Endothelial cell of umbilical vein (primary cell): ENCODE data around the gene FRZB. TPM values are rescaled to one million over a fixed set of nuclear protein-coding genes. Genes with fewer than 3 reads are reported as not detected.

Experiments
- BruUV-seq: library from RNA; stranded (reverse); fragments of 400-500 nt; replicated peaks from 2 replicates; lab custom pipeline; 2021; lab: Mats Ljungman, UMichigan
- CTCF ChIA-PET: fragments of 300-600, 350-600 bp; sonication (Branson Sonifier 250); formaldehyde crosslinking; loops from one replicate; lab custom pipeline; 2021; ENCODE audit warnings: antibody characterized with exemption, inconsistent platforms; lab: Charles Lee
- POLR2A ChIA-PET: fragments of 300-600, 350-600 bp; sonication (Branson Sonifier 250); formaldehyde crosslinking; loops from one replicate; lab custom pipeline; 2021; ENCODE audit warnings: antibody characterized with exemption, inconsistent platforms; lab: Charles Lee
- DNase-seq: peaks from one replicate; pipeline ENCODE4 v3.0.0-alpha.2; 2011; ENCODE audit warnings: low read depth, low spot score
- FAIRE-seq: peaks from 2 replicates; lab custom pipeline; 2011; peaks lifted over from hg19 to GRCh38; lab: Jason Lieb, UNC
- H2AFZ ChIP-seq: 2 replicates; pipeline ENCODE4 v1.6.0; 2012; ENCODE audit warnings: low read depth, low read length, control low read depth, inconsistent platforms
- H3K27ac ChIP-seq: 2 replicates; pipeline ENCODE4 v1.5.1; 2011; ENCODE audit warnings: low read depth, mild to moderate bottlenecking, control low read depth, low read length, moderate library complexity; ENCODE audit not compliant: insufficient read depth
- H3K27me3 ChIP-seq, 2 experiments: 2 replicates each; pipeline versions ENCODE4 v1.6.0 to v1.6.1; 2011; ENCODE audit warnings: low read length in 2 of 2, mixed read lengths in 1 of 2; ENCODE audit not compliant: control insufficient read depth in 2 of 2, insufficient read depth in 2 of 2
- H3K36me3 ChIP-seq, 2 experiments: 2 replicates in 1 of 2; 3 replicates in 1 of 2; pipeline ENCODE4 v1.5.1; 2011; ENCODE audit warnings: low read length in 2 of 2, mild to moderate bottlenecking in 1 of 2, moderate library complexity in 1 of 2; ENCODE audit not compliant: control insufficient read depth in 2 of 2, insufficient read depth in 2 of 2; ENCODE audit errors: extremely low read depth in 1 of 2
- H3K4me1 ChIP-seq: 3 replicates; pipeline ENCODE4 v1.5.1; 2011; ENCODE audit warnings: mild to moderate bottlenecking, low read length; ENCODE audit not compliant: control insufficient read depth, insufficient read depth; ENCODE audit errors: extremely low read depth
- H3K4me2 ChIP-seq: 2 replicates; pipeline ENCODE4 v1.6.1; 2011; ENCODE audit warnings: low read length, control low read depth, mixed read lengths; ENCODE audit not compliant: insufficient read depth
- H3K4me3 ChIP-seq, 3 experiments: fragments of 200-600 bp in 1 of 3; sonication (generic), shearing (Covaris generic) in 1 of 3; replicated peaks in 1 of 3; 2 replicates each; pipeline ENCODE4 v1.5.1; 2011 to 2016; ENCODE audit warnings: control low read depth in 3 of 3, low read length in 3 of 3, mild to moderate bottlenecking in 2 of 3, inconsistent platforms in 1 of 3, low read depth in 1 of 3, moderate library complexity in 1 of 3; ENCODE audit not compliant: insufficient read depth in 1 of 3
- H3K79me2 ChIP-seq: 2 replicates; pipeline ENCODE4 v1.6.0; 2012; ENCODE audit warnings: low read length, inconsistent platforms; ENCODE audit not compliant: control insufficient read depth, insufficient read depth
- H3K9ac ChIP-seq: replicated peaks from 2 replicates; pipeline ENCODE3; 2011; ENCODE audit warnings: low read length, control low read depth; ENCODE audit not compliant: insufficient read depth; ENCODE audit errors: extremely low read depth
- H3K9me1 ChIP-seq: replicated peaks from 3 replicates; pipeline ENCODE4 v1.6.0; 2011; ENCODE audit warnings: mild to moderate bottlenecking, low read length; ENCODE audit not compliant: control insufficient read depth, insufficient read depth; ENCODE audit errors: extremely low read depth
- H3K9me3 ChIP-seq: replicated peaks from 2 replicates; pipeline ENCODE4 v1.5.1; 2012; ENCODE audit warnings: low read length, inconsistent platforms; ENCODE audit not compliant: control insufficient read depth, insufficient read depth
- H4K20me1 ChIP-seq: replicated peaks from 2 replicates; pipeline ENCODE3; 2011; ENCODE audit warnings: mild to moderate bottlenecking, low read length; ENCODE audit not compliant: control insufficient read depth, insufficient read depth; ENCODE audit errors: extremely low read depth
- EZH2 ChIP-seq: IDR thresholded peaks from 2 replicates; pipeline ENCODE4 v1.6.1; 2012; ENCODE audit warnings: borderline replicate concordance, low read depth, mild to moderate bottlenecking, moderate library complexity, low read length, inconsistent platforms; ENCODE audit not compliant: severe bottlenecking
- FOS ChIP-seq: IDR thresholded peaks from 2 replicates; pipeline ENCODE4 v1.6.1; 2011; ENCODE audit warnings: mild to moderate bottlenecking, low read length, moderate library complexity, borderline replicate concordance; ENCODE audit not compliant: insufficient read depth
- GATA2 ChIP-seq: IDR thresholded peaks from 2 replicates; pipeline ENCODE4 v1.7.0; 2011; ENCODE audit warnings: low read depth, mild to moderate bottlenecking, moderate library complexity, mixed read lengths, low read length; ENCODE audit not compliant: insufficient read length, insufficient read depth
- JUN ChIP-seq: IDR thresholded peaks from 2 replicates; pipeline ENCODE4 v1.6.1; 2011; ENCODE audit warnings: borderline replicate concordance, low read depth; ENCODE audit not compliant: insufficient read length, insufficient read depth
- MAX ChIP-seq: IDR thresholded peaks from 2 replicates; pipeline ENCODE4 v1.6.1; 2011; ENCODE audit not compliant: insufficient read depth, insufficient read length
- MYC ChIP-seq: IDR thresholded peaks from one replicate; pipeline ENCODE4 v1.6.1; 2011; ENCODE audit warnings: mild to moderate bottlenecking, low read depth, low read length
- POLR2A ChIP-seq: IDR thresholded peaks from 2 replicates; pipeline ENCODE4 v1.6.1; 2012; ENCODE audit warnings: low read depth, mild to moderate bottlenecking, control low read depth, low read length
- POLR2AphosphoS5 ChIP-seq: IDR thresholded peaks from 2 replicates; pipeline ENCODE4 v1.6.1; 2012; ENCODE audit warnings: low read depth, mild to moderate bottlenecking, control low read depth, low read length, moderate library complexity; ENCODE audit not compliant: insufficient read depth
- dilution Hi-C: fragments of 300-500 bp; cut with MboI; formaldehyde crosslinking; loops from one replicate; pipeline ENCODE4 v1.15.0; 2019; ENCODE audit warnings: low sequenced_read_pairs; ENCODE audit not compliant: extremely low pct_ligation_motif_present
- intact Hi-C: fragments of 100-400 bp; cut with micrococcal nuclease; formaldehyde crosslinking; loops from one replicate; pipeline ENCODE4 v1.10.0; 2022
- polyA plus RNA-seq, 4 experiments: library from polyadenylated mRNA; depleted of rRNA in 3 of 4; stranded (reverse) in 3 of 4; unstranded in 1 of 4; fragments of >200 nt; gene quantifications; 2 replicates each; pipeline versions ENCODE4 v1.2.1 to v1.2.3, GENCODE V29; 2011 to 2012; ENCODE audit warnings: missing spikeins in 1 of 4
- total RNA-seq: library from RNA; stranded (reverse); gene quantifications from 2 replicates; pipeline ENCODE4 v1.2.3, GENCODE V29; 2021
- TF ChIP-seq, protein P1 (sequence below), 2 donors: IDR thresholded peaks; 1 replicate in 1 of 2; 2 replicates in 1 of 2; pipeline ENCODE4 v1.5.1; 2011; ENCODE audit warnings: low read length in 2 of 2, mild to moderate bottlenecking in 2 of 2, moderate library complexity in 2 of 2, control low read depth in 1 of 2, inconsistent platforms in 1 of 2, low read depth in 1 of 2; ENCODE audit not compliant: insufficient read depth in 1 of 2; ENCODE audit errors: extremely low read depth in 1 of 2

The FRZB gene
- total and polyA plus RNA-seq, 2 donors (not counting 3 experiments of a cell fraction or from before 2014, with no cell fraction given) = 0.04 TPM; not detected in 1

DNA sequence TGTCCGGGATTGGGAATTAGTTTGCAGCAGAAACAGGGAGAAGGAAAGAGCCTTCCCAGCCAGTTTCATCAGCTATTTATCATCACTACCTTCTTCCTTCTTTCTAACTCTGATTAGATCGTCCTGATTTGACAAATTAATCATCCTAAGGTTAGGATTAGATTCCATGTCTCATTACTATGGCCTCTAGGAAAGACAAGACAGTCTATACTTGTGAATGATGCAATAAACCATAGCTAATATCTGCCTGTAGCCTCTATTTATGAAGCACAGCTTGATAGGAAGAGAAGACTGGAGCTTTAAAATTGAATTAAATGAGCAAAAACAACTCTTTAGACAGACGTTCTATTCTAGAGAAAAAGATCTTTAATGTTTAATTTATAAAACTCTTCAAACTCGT, 25.2 kb upstream of the FRZB start:
- H3K4me2 ChIP-seq = no peak overlapping the region
- ChIA-PET POLR2A (no interaction called here), CTCF (interaction anchor here (0.6 to 1.6 kb wide), 6 partner anchors 12 to 124 kb away, joined by 3 to 5 read pairs (median 3); no protein-coding TSS in a partner anchor)
- DNase-seq (no peak), FAIRE-seq (no peak)
- H4K20me1 ChIP-seq = no peaks in the 10 kb centered on the region
- BruUV-seq = no TSS peak
- TF ChIP-seq MYC = no peak
- TF ChIP-seq POLR2AphosphoS5 = no peak
- TF ChIP-seq, protein P1, sequence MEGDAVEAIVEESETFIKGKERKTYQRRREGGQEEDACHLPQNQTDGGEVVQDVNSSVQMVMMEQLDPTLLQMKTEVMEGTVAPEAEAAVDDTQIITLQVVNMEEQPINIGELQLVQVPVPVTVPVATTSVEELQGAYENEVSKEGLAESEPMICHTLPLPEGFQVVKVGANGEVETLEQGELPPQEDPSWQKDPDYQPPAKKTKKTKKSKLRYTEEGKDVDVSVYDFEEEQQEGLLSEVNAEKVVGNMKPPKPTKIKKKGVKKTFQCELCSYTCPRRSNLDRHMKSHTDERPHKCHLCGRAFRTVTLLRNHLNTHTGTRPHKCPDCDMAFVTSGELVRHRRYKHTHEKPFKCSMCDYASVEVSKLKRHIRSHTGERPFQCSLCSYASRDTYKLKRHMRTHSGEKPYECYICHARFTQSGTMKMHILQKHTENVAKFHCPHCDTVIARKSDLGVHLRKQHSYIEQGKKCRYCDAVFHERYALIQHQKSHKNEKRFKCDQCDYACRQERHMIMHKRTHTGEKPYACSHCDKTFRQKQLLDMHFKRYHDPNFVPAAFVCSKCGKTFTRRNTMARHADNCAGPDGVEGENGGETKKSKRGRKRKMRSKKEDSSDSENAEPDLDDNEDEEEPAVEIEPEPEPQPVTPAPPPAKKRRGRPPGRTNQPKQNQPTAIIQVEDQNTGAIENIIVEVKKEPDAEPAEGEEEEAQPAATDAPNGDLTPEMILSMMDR (IDR thresholded peaks at IDR 0.05; ENCODE audit: extremely low read depth in 1 of 2, insufficient read depth in 1 of 2, low read depth in 1 of 2, low read length in 2 of 2) = no peak
- TF ChIP-seq MAX = no peak
- TF ChIP-seq JUN = no peak
- TF ChIP-seq GATA2 = no peak
- TF ChIP-seq FOS = no peak
- TF ChIP-seq POLR2A = no peak
- no peak for TF ChIP-seq EZH2
- no peak overlapping the region for H3K9ac ChIP-seq
- no peaks in the 10 kb centered on the region for H3K9me3 ChIP-seq
- H3K27me3 ChIP-seq = no peaks in the 10 kb centered on the region
- no peaks in the 10 kb centered on the region for H3K79me2 ChIP-seq
- intact Hi-C loops = no loop called here
- H2AFZ ChIP-seq = no peak overlapping the region
- dilution Hi-C loops = no loop called here
- no peak overlapping the region for H3K27ac ChIP-seq
- H3K4me3 ChIP-seq = no peak overlapping the region
- H3K4me1 ChIP-seq = no peaks in the 10 kb centered on the region
- H3K36me3 ChIP-seq = no peaks in the 10 kb centered on the region
- no peaks in the 10 kb centered on the region for H3K9me1 ChIP-seq
